ENCODE measurements around the gene LARP4B. TPM values are rescaled to one million over a fixed set of nuclear protein-coding genes. Genes with fewer than 3 reads are reported as not detected.

LARP4B gene
- total RNA-seq, 1 experiment from 2014 or later = 181 TPM

- no peak for TF ChIP-seq CTCF (IDR thresholded peaks at IDR 0.05; ENCODE audit: unreplicated experiment)
- H3K36me3 Mint-ChIP-seq (ENCODE audit: insufficient read depth, unreplicated experiment) = peaks cover 44% of the 10 kb centered on the region
- DNase-seq = no peak
- CTCF ChIA-PET = no interaction called here
- H3K4me1 Mint-ChIP-seq (ENCODE audit: low read depth, unreplicated experiment) = peaks cover 6% of the 10 kb centered on the region
- no peak overlapping the region for H3K4me3 Mint-ChIP-seq (ENCODE audit: low read depth, unreplicated experiment)
- no peaks in the 10 kb centered on the region for H3K9me3 Mint-ChIP-seq (ENCODE audit: low read depth, unreplicated experiment)
- H3K27me3 Mint-ChIP-seq (ENCODE audit: unreplicated experiment) = no peaks in the 10 kb centered on the region
- no peak overlapping the region for H3K27ac Mint-ChIP-seq (ENCODE audit: unreplicated experiment)
- no TSS peak for BruUV-seq (replicated peaks)
- intact Hi-C loops (cut with micrococcal nuclease; ENCODE audit: unreplicated experiment) = no loop called here
Measured at GRCh38 chr10:916716-917415, 14.6 kb downstream of the LARP4B start.

DNA sequence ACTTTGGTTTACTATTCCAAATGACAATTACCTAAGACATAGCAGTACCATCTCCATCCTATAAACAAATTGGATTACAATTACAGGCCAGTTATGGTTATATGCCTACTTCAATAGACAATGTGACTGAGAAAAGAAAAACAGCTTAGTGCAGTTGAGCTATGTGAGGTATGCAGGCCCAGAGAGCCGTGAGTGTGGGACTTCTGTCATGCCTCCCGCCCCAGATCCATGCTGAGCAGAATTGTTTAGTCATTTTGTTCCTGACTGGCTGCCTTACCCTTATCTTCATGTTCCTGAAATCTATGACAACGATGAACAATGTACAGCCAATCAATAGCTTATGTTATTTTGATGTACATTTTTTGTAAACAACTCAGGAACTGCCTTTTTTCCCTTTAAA lies 21.7 kb downstream of the LARP4B start:
- H3K9me3 Mint-ChIP-seq (ENCODE audit: low read depth, unreplicated experiment) = no peaks in the 10 kb centered on the region
- H3K27ac Mint-ChIP-seq (ENCODE audit: unreplicated experiment) = peak overlapping the region; percentile 29
- TF ChIP-seq CTCF (IDR thresholded peaks at IDR 0.05; ENCODE audit: unreplicated experiment) = no peak
- intact Hi-C loops (cut with micrococcal nuclease; ENCODE audit: unreplicated experiment) = no loop called here
- no peak overlapping the region for H3K4me3 Mint-ChIP-seq (ENCODE audit: low read depth, unreplicated experiment)
- peaks cover 9% of the 10 kb centered on the region for H3K4me1 Mint-ChIP-seq (ENCODE audit: low read depth, unreplicated experiment)
- no TSS peak for BruUV-seq (replicated peaks)
- no peaks in the 10 kb centered on the region for H3K27me3 Mint-ChIP-seq (ENCODE audit: unreplicated experiment)
- CTCF ChIA-PET = no interaction called here
- DNase-seq = no peak
- H3K36me3 Mint-ChIP-seq (ENCODE audit: insufficient read depth, unreplicated experiment) = peaks cover 68% of the 10 kb centered on the region

- no TSS peak for BruUV-seq (replicated peaks)
- H3K4me3 Mint-ChIP-seq (ENCODE audit: low read depth, unreplicated experiment) = no peak overlapping the region
- intact Hi-C loops (cut with micrococcal nuclease; ENCODE audit: unreplicated experiment) = no loop called here
- H3K4me1 Mint-ChIP-seq (ENCODE audit: low read depth, unreplicated experiment) = peaks cover 9% of the 10 kb centered on the region
- no peaks in the 10 kb centered on the region for H3K27me3 Mint-ChIP-seq (ENCODE audit: unreplicated experiment)
- peaks cover 69% of the 10 kb centered on the region for H3K36me3 Mint-ChIP-seq (ENCODE audit: insufficient read depth, unreplicated experiment)
- DNase-seq = no peak
- CTCF ChIA-PET = no interaction called here
- TF ChIP-seq CTCF (IDR thresholded peaks at IDR 0.05; ENCODE audit: unreplicated experiment) = no peak
- no peaks in the 10 kb centered on the region for H3K9me3 Mint-ChIP-seq (ENCODE audit: low read depth, unreplicated experiment)
- peak overlapping the region; percentile 66 for H3K27ac Mint-ChIP-seq (ENCODE audit: unreplicated experiment)
Measured at GRCh38 chr10:905972-906371, 25.5 kb downstream of the LARP4B start.

DNA sequence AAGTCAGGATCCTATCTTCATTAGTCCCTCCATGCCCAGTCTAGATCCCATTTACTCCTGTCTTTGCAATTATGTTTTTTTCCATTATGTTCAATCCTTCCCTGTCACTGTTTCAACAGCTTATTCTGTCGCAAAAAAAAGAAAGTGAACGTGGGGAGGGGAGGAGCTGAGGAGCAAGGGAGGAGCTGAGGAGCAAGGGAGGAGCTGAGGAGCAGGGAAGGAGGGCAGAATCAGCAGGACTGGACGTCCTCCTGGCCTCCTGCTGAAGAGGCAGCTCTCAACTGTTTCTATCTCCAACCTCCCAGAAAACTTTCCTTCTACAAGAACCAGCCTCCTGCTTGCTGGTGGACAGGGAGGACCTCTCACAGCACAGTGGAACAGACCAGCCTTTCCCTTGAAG lies 26.0 kb downstream of the LARP4B start:
- H3K27me3 Mint-ChIP-seq (ENCODE audit: unreplicated experiment) = no peaks in the 10 kb centered on the region
- intact Hi-C loops (cut with micrococcal nuclease; ENCODE audit: unreplicated experiment) = no loop called here
- no peak for TF ChIP-seq CTCF (IDR thresholded peaks at IDR 0.05; ENCODE audit: unreplicated experiment)
- H3K36me3 Mint-ChIP-seq (ENCODE audit: insufficient read depth, unreplicated experiment) = peaks cover 73% of the 10 kb centered on the region
- H3K4me1 Mint-ChIP-seq (ENCODE audit: low read depth, unreplicated experiment) = peaks cover 8% of the 10 kb centered on the region
- H3K9me3 Mint-ChIP-seq (ENCODE audit: low read depth, unreplicated experiment) = no peaks in the 10 kb centered on the region
- no peak overlapping the region for H3K4me3 Mint-ChIP-seq (ENCODE audit: low read depth, unreplicated experiment)
- DNase-seq = no peak
- CTCF ChIA-PET = no interaction called here
- H3K27ac Mint-ChIP-seq (ENCODE audit: unreplicated experiment) = peak overlapping the region; percentile 66
- no TSS peak for BruUV-seq (replicated peaks)

Measured in Calu3 (cell line).